SK-N-SH (cell line): ENCODE results near the gene PIEZO2. TPM values are rescaled to one million over a fixed set of nuclear protein-coding genes. Genes with fewer than 3 reads are reported as not detected.

ENCODE experiments used
- CTCF ChIA-PET: fragments of 300-600, 350-600 bp; formaldehyde crosslinking; extraction: SDS; loops from one replicate; lab custom pipeline; 2021; lab: Yijun Ruan, JAX
- POLR2A ChIA-PET: fragments of 350-600 bp; sonication (Branson Sonifier 250); formaldehyde crosslinking; extraction: SDS; loops from one replicate; lab custom pipeline; 2020; ENCODE audit warnings: antibody characterized with exemption, inconsistent platforms; lab: Yijun Ruan, JAX
- DNase-seq: peaks from one replicate; pipeline ENCODE4 v3.0.0; 2012
- H2AFZ ChIP-seq: fragments of 200-600 bp; sonication (generic); 2 replicates; pipeline ENCODE4 v1.8.1; 2016; ENCODE audit warnings: antibody characterized with exemption, mild to moderate bottlenecking, low read depth
- H3F3A ChIP-seq: fragments of 200-600 bp; sonication (generic); replicated peaks from 2 replicates; pipeline ENCODE3; 2016; ENCODE audit warnings: antibody characterized with exemption, mild to moderate bottlenecking; ENCODE audit not compliant: insufficient read depth
- H3K27ac ChIP-seq, 2 experiments: fragments of 200-500 bp in 1 of 2; fragments of 200-600 bp in 1 of 2; sonication (Bioruptor generic) in 1 of 2; sonication (generic), shearing (Covaris generic) in 1 of 2; 2 replicates each; pipeline versions ENCODE4 v1.5.1 to v1.6.1; 2014 to 2016; ENCODE audit warnings: low read depth in 2 of 2, inconsistent platforms in 1 of 2, low read length in 1 of 2, mild to moderate bottlenecking in 1 of 2, mixed read lengths in 1 of 2
- H3K27me3 ChIP-seq: fragments of 200-600 bp; sonication (generic), shearing (Covaris generic); 2 replicates; pipeline ENCODE4 v1.6.1; 2016; ENCODE audit warnings: mixed run types; ENCODE audit not compliant: insufficient read depth
- H3K36me3 ChIP-seq, 2 experiments: fragments of 200-500 bp in 1 of 2; fragments of 200-600 bp in 1 of 2; sonication (Bioruptor generic) in 1 of 2; sonication (generic) in 1 of 2; replicated peaks in 1 of 2; 2 replicates each; pipeline versions ENCODE3 to v1.5.1; 2014 to 2016; ENCODE audit warnings: low read length in 1 of 2, mild to moderate bottlenecking in 1 of 2; ENCODE audit not compliant: insufficient read depth in 2 of 2, control insufficient read depth in 1 of 2
- H3K4me1 ChIP-seq, 2 experiments: fragments of 200-500 bp in 1 of 2; fragments of 200-600 bp in 1 of 2; sonication (Bioruptor generic) in 1 of 2; sonication (generic), shearing (Covaris generic) in 1 of 2; 2 replicates each; pipeline versions ENCODE4 v1.5.1 to v1.6.1; 2014 to 2016; ENCODE audit warnings: low read depth in 1 of 2, low read length in 1 of 2, mixed run types in 1 of 2; ENCODE audit not compliant: insufficient read depth in 2 of 2, control insufficient read depth in 1 of 2
- H3K4me2 ChIP-seq: fragments of 200-600 bp; sonication (generic), shearing (Covaris generic); 2 replicates; pipeline ENCODE4 v1.6.1; 2017; ENCODE audit warnings: mixed run types
- H3K4me3 ChIP-seq, 2 experiments: fragments of 200-500 bp in 1 of 2; fragments of 200-600 bp in 1 of 2; sonication (Bioruptor generic) in 1 of 2; sonication (generic), shearing (Covaris generic) in 1 of 2; 2 replicates each; pipeline versions ENCODE4 v1.5.1 to v1.8.1; 2014 to 2016; ENCODE audit warnings: low read depth in 2 of 2, inconsistent platforms in 1 of 2, low read length in 1 of 2, mild to moderate bottlenecking in 1 of 2, mixed read lengths in 1 of 2, moderate library complexity in 1 of 2
- H3K79me2 ChIP-seq: fragments of 200-600 bp; sonication (generic); 2 replicates; pipeline ENCODE4 v1.8.1; 2017; ENCODE audit warnings: mild to moderate bottlenecking; ENCODE audit not compliant: insufficient read depth
- H3K9ac ChIP-seq: fragments of 200-600 bp; sonication (generic); 2 replicates; pipeline ENCODE4 v1.6.1; 2017; ENCODE audit warnings: mixed run types
- H3K9me2 ChIP-seq: fragments of 200-600 bp; sonication (generic); 2 replicates; pipeline ENCODE4 v1.6.1; 2017; ENCODE audit warnings: mixed run types
- H3K9me3 ChIP-seq: fragments of 200-600 bp; sonication (generic); 2 replicates; pipeline ENCODE4 v1.6.1; 2017; ENCODE audit warnings: mixed run types, mild to moderate bottlenecking, moderate library complexity
- H4K20me1 ChIP-seq: fragments of 200-600 bp; sonication (generic); 2 replicates; pipeline ENCODE4 v1.6.1; 2017; ENCODE audit warnings: mild to moderate bottlenecking, mixed run types; ENCODE audit not compliant: insufficient read depth
- CHD2 ChIP-seq: fragments of 150-350 bp; IDR thresholded peaks from 2 replicates; pipeline ENCODE4 v1.6.1; 2018; ENCODE audit warnings: low read length; ENCODE audit not compliant: partially characterized antibody
- CTCF ChIP-seq: fragments of 200-600 bp; sonication (generic); IDR thresholded peaks from 2 replicates; pipeline ENCODE4 v1.6.1; 2017; ENCODE audit warnings: antibody characterized with exemption, mild to moderate bottlenecking, moderate library complexity
- FOSL2 ChIP-seq: IDR thresholded peaks from 2 replicates; pipeline ENCODE4 v1.4.0; 2012; ENCODE audit warnings: low read depth, mild to moderate bottlenecking, moderate library complexity, borderline replicate concordance
- IRF3 ChIP-seq: fragments of 150-350 bp; IDR thresholded peaks from 2 replicates; pipeline ENCODE4 v1.6.1; 2016; ENCODE audit warnings: mild to moderate bottlenecking, low read depth, low read length
- JUND ChIP-seq: IDR thresholded peaks from 2 replicates; pipeline ENCODE4 v1.4.0; 2012
- MEF2A ChIP-seq: IDR thresholded peaks from 2 replicates; pipeline ENCODE4 v1.4.0; 2012; ENCODE audit warnings: low read depth, borderline replicate concordance
- MXI1 ChIP-seq: IDR thresholded peaks from 2 replicates; pipeline ENCODE4 v1.6.1; 2012; ENCODE audit warnings: mild to moderate bottlenecking, low read depth, low read length, improper control_type of control experiment
- NRF1 ChIP-seq: IDR thresholded peaks from 2 replicates; pipeline ENCODE4 v1.6.1; 2012; ENCODE audit warnings: low read depth, mild to moderate bottlenecking, low read length
- POLR2AphosphoS5 ChIP-seq: IDR thresholded peaks from 2 replicates; pipeline ENCODE4 v1.6.1; 2012; ENCODE audit warnings: low read depth, low read length
- RCOR1 ChIP-seq: fragments of 150-350 bp; IDR thresholded peaks from 2 replicates; pipeline ENCODE4 v1.6.1; 2017; ENCODE audit warnings: antibody characterized with exemption, low read length
- REST ChIP-seq: IDR thresholded peaks from 2 replicates; pipeline ENCODE4 v1.6.1; 2012; ENCODE audit warnings: mild to moderate bottlenecking, low read depth, low read length, moderate library complexity
- RXRA ChIP-seq: IDR thresholded peaks from 2 replicates; pipeline ENCODE4 v1.4.0; 2012; ENCODE audit warnings: low read depth, mild to moderate bottlenecking, borderline replicate concordance
- SIN3A ChIP-seq: IDR thresholded peaks from 2 replicates; pipeline ENCODE4 v1.6.1; 2012; ENCODE audit warnings: low read depth, mild to moderate bottlenecking, low read length, moderate library complexity, borderline replicate concordance
- TCF12 ChIP-seq: IDR thresholded peaks from 2 replicates; pipeline ENCODE4 v1.4.0; 2012
- USF1 ChIP-seq: IDR thresholded peaks from 2 replicates; pipeline ENCODE4 v1.4.0; 2012; ENCODE audit warnings: low read depth, borderline replicate concordance
- USF2 ChIP-seq: fragments of 150-350 bp; IDR thresholded peaks from 2 replicates; pipeline ENCODE4 v1.6.1; 2017; ENCODE audit warnings: antibody characterized with exemption, low read length, low read depth, borderline replicate concordance
- YY1 ChIP-seq: IDR thresholded peaks from 2 replicates; pipeline ENCODE4 v1.4.0; 2012; ENCODE audit warnings: low read depth, mild to moderate bottlenecking
- WGBS: methylation state at CpG from one replicate; pipeline ENCODE4 v1.1.6; 2017; ENCODE audit warnings: low lambda C conversion rate; 5-methylcytosine and 5-hydroxymethylcytosine counted together
- polyA plus RNA-seq, 3 experiments: library from polyadenylated mRNA; depleted of rRNA; stranded (reverse); fragments of >200 nt; gene quantifications; 2 replicates each; pipeline ENCODE4 v1.2.3, GENCODE V29; 2012

PIEZO2 gene
- polyA plus RNA-seq, 1 of the 3 experiments (the other 2 are of a cell fraction), result not detected

- WGBS, result 30% methylated on average over 2 of the region's 2 CpGs
- no peak overlapping the region for H3K27ac ChIP-seq
- H4K20me1 ChIP-seq, result no peaks in the 10 kb centered on the region
- H3K27me3 ChIP-seq, result peaks cover 77% of the 10 kb centered on the region
- H3K9me2 ChIP-seq, result no peaks in the 10 kb centered on the region
- POLR2A ChIA-PET, result no interaction called here
- no peak overlapping the region for H2AFZ ChIP-seq
- no peaks in the 10 kb centered on the region for H3K79me2 ChIP-seq
- H3K9me3 ChIP-seq, result no peaks in the 10 kb centered on the region
- no peak overlapping the region for H3K4me2 ChIP-seq
- H3K4me3 ChIP-seq, result no peak overlapping the region
- no peaks in the 10 kb centered on the region for H3K36me3 ChIP-seq
- H3F3A ChIP-seq, result no peaks in the 10 kb centered on the region
- TF ChIP-seq USF2 (no peak), MXI1 (no peak), JUND (no peak), CHD2 (no peak), NRF1 (no peak), TCF12 (no peak), POLR2AphosphoS5 (no peak), REST (no peak), IRF3 (no peak), CTCF (no peak), RXRA (no peak), FOSL2 (no peak), SIN3A (no peak), YY1 (no peak), MEF2A (no peak), RCOR1 (no peak), USF1 (no peak)
- TF ChIP-seq, all 33 proteins: peak for 0
- no peak overlapping the region for H3K9ac ChIP-seq
- no peak for DNase-seq
- CTCF ChIA-PET, result interaction anchor here (2.3 kb wide), 1 partner anchor 10 kb away, joined by 9 read pairs; no protein-coding TSS in a partner anchor
- no peaks in the 10 kb centered on the region for H3K4me1 ChIP-seq
These were observed 3.7 kb upstream of the PIEZO2 start for GRCh38 chr18:11153097-11153496.
